ENCODE measurements around the gene GARIN5B.

DNA sequence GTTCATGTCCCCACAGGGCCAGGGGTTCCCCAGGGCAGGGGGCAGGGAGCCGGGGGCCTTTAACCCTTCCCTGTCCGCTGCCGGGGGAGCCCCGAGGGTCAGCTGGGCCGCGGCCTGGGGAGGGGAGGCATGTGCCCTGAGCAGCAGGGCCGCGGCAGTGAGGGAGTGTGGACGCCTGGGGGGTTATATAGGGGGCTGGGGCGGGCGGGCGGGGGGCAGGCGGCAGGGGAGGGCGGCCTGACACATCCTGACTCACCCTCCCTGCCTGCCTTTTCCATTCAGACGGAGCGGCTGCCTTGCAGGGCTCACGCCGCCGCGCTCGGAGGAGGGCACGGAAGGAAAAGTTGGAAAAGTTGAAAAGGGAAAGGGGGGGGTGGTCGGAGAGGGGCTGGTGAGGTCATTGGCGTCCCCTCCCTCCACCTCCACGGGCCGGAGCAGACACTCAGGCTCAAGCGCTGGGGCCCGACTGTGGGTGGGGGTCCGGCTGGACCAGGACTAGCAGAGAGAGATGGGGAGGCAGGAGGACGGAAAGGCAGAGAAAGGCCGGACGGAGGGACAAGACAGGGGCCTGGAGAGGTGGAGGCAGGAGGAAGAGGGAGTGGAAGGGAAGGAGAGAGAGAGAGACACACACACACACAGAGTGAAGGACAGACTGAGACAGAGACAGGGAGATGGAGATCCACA lies 7.4 kb upstream of the GARIN5B start, which contains the start of gene IL11:
- TF ChIP-seq, protein P1, sequence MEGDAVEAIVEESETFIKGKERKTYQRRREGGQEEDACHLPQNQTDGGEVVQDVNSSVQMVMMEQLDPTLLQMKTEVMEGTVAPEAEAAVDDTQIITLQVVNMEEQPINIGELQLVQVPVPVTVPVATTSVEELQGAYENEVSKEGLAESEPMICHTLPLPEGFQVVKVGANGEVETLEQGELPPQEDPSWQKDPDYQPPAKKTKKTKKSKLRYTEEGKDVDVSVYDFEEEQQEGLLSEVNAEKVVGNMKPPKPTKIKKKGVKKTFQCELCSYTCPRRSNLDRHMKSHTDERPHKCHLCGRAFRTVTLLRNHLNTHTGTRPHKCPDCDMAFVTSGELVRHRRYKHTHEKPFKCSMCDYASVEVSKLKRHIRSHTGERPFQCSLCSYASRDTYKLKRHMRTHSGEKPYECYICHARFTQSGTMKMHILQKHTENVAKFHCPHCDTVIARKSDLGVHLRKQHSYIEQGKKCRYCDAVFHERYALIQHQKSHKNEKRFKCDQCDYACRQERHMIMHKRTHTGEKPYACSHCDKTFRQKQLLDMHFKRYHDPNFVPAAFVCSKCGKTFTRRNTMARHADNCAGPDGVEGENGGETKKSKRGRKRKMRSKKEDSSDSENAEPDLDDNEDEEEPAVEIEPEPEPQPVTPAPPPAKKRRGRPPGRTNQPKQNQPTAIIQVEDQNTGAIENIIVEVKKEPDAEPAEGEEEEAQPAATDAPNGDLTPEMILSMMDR (IDR thresholded peaks at IDR 0.05), result no peak
- no peak for TF ChIP-seq POLR2A (IDR thresholded peaks at IDR 0.05)

All from uterus (tissue), 2 donors.